Measurements from ENCODE around the gene ABCC5.

ABCC5 gene

DNA sequence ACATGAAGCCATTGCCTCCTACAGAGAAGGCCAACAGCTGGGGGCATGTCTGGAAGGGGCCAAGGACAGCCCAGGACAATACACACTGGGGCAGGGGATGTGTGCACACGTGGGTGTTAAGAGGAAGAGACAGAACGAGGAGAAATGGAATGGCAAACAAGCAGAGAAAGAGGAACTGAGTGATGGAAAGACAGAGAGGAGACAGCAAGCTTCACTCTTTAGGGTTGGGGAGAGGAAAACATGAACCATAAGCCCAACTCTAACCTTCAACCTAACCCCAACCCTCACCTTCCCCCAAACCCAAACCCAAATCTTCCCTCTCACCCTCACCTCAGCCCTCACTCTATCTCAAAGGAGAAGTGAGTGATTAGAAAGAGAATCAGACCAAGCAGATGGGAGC, 121.1 kb downstream of the ABCC5 start:
- CTCF ChIA-PET = interaction anchor here (0.6 to 1.9 kb wide), 7 partner anchors 8 to 393 kb away, joined by 3 to 15 read pairs (median 5); no protein-coding TSS in a partner anchor
- H3K36me3 ChIP-seq (ENCODE audit: control insufficient read depth in 2 of 2, insufficient read depth in 1 of 2, low read length in 2 of 2) = no peaks in the 10 kb centered on the region
- no peak for TF ChIP-seq ZNF174 (tag by site-specific recombination; IDR thresholded peaks at IDR 0.05)
- TF ChIP-seq ZNF777 (tag by site-specific recombination; IDR thresholded peaks at IDR 0.05; ENCODE audit: borderline replicate concordance) = no peak
- TF ChIP-seq ZNF274 (IDR thresholded peaks at IDR 0.05; ENCODE audit: low read length) = no peak
- no peak for TF ChIP-seq ZNF274 (tag by site-specific recombination; IDR thresholded peaks at IDR 0.05; ENCODE audit: borderline replicate concordance)
- TF ChIP-seq TRIM28 (IDR thresholded peaks at IDR 0.05; ENCODE audit: borderline replicate concordance, low read length) = no peak
- no peak for TF ChIP-seq ZNF555 (tag by site-specific recombination; conservative IDR thresholded peaks at IDR 0.05)
- TF ChIP-seq ZFP69B (tag by site-specific recombination; IDR thresholded peaks at IDR 0.05) = no peak
- TF ChIP-seq ZSCAN16 (tag by site-specific recombination; IDR thresholded peaks at IDR 0.05) = no peak
- TF ChIP-seq ZNF529 (tag by site-specific recombination; IDR thresholded peaks at IDR 0.05; ENCODE audit: insufficient replicate concordance) = no peak
- TF ChIP-seq SCRT1 (tag by site-specific recombination; IDR thresholded peaks at IDR 0.05; ENCODE audit: borderline replicate concordance) = no peak
- TF ChIP-seq ZNF366 (tag by site-specific recombination; conservative IDR thresholded peaks at IDR 0.05) = no peak
- TF ChIP-seq PRDM1 (tag by site-specific recombination; IDR thresholded peaks at IDR 0.05) = no peak

GRCh38 chr3:183896184-183896583, 121.5 kb downstream of the ABCC5 start:
- ChIA-PET POLR2A (no interaction called here), CTCF (interaction anchor here (0.6 to 1.9 kb wide), 18 partner anchors 9 to 645 kb away, joined by 3 to 15 read pairs (median 4); partner anchors contain the start of genes ABCC5, EEF1AKMT4, EIF2B5 and PARL)
- H3K4me1 ChIP-seq (ENCODE audit: control insufficient read depth, insufficient read depth, low read length) = no peaks in the 10 kb centered on the region
- TF ChIP-seq ZNF514 (tag by site-specific recombination; IDR thresholded peaks at IDR 0.05) (no peak), GLI2 (tag by site-specific recombination; IDR thresholded peaks at IDR 0.05; ENCODE audit: borderline replicate concordance, low read depth) (no peak), HOXA7 (CRISPR knock-in tag; IDR thresholded peaks at IDR 0.05; ENCODE audit: borderline replicate concordance) (no peak)
- TF ChIP-seq, protein P1, sequence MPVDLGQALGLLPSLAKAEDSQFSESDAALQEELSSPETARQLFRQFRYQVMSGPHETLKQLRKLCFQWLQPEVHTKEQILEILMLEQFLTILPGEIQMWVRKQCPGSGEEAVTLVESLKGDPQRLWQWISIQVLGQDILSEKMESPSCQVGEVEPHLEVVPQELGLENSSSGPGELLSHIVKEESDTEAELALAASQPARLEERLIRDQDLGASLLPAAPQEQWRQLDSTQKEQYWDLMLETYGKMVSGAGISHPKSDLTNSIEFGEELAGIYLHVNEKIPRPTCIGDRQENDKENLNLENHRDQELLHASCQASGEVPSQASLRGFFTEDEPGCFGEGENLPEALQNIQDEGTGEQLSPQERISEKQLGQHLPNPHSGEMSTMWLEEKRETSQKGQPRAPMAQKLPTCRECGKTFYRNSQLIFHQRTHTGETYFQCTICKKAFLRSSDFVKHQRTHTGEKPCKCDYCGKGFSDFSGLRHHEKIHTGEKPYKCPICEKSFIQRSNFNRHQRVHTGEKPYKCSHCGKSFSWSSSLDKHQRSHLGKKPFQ (tag by site-specific recombination; IDR thresholded peaks at IDR 0.05) = no peak
- H3K9me3 ChIP-seq (ENCODE audit: control insufficient read depth, insufficient read depth, low read depth, low read length) = no peaks in the 10 kb centered on the region
- no peak overlapping the region for H3K4me3 ChIP-seq (ENCODE audit: low read depth, low read length)
- no peak overlapping the region for H3K27ac ChIP-seq (ENCODE audit: extremely low read depth, low read depth, low read length)
- H3K36me3 ChIP-seq (ENCODE audit: control insufficient read depth in 2 of 2, insufficient read depth in 1 of 2, low read length in 2 of 2) = no peaks in the 10 kb centered on the region

More for the DNA sequence above, 121.1 kb downstream of the ABCC5 start:
- no peak overlapping the region for H3K4me3 ChIP-seq (ENCODE audit: low read depth, low read length)
- POLR2A ChIA-PET = no interaction called here
- H3K27ac ChIP-seq (ENCODE audit: extremely low read depth, low read depth, low read length) = no peak overlapping the region
- no peaks in the 10 kb centered on the region for H3K4me1 ChIP-seq (ENCODE audit: control insufficient read depth, insufficient read depth, low read length)
- no peaks in the 10 kb centered on the region for H3K9me3 ChIP-seq (ENCODE audit: control insufficient read depth, insufficient read depth, low read depth, low read length)

DNA sequence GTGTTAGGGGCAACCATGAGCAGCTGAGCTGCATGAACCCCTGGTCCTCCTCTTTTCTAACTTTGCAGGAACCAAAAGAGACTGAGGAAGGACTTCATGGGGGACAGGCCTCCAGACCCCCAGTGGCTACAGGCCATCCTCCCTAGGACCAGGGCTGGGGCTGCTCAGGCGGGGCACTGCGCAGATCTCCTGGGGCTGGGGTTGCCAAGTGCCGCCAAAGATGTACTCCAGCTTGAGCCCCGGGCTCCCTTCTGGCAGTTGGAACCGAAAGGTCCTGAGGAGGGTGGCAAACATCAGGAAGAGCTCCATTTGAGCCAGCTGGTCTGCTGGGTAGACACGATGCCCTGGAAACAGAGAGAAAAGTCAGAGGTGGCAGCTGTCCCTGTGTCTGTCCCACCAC, 121.9 kb downstream of the ABCC5 start:
- H3K4me3 ChIP-seq (ENCODE audit: low read depth, low read length) = no peak overlapping the region
- no peaks in the 10 kb centered on the region for H3K9me3 ChIP-seq (ENCODE audit: control insufficient read depth, insufficient read depth, low read depth, low read length)
- POLR2A ChIA-PET = interaction anchor here (1.0 kb wide), 1 partner anchor 11 kb away, joined by 5 read pairs; no protein-coding TSS in a partner anchor
- TF ChIP-seq ZBTB20 (tag by site-specific recombination; IDR thresholded peaks at IDR 0.05) (no peak), ZBTB48 (tag by site-specific recombination; IDR thresholded peaks at IDR 0.05) (no peak), ZNF530 (tag by site-specific recombination; IDR thresholded peaks at IDR 0.05; ENCODE audit: low read depth) (no peak), ZNF768 (tag by site-specific recombination; IDR thresholded peaks at IDR 0.05) (no peak), ZBTB10 (tag by site-specific recombination; IDR thresholded peaks at IDR 0.05) (no peak), ZNF473 (tag by site-specific recombination; IDR thresholded peaks at IDR 0.05) (no peak), ZNF280C (tag by site-specific recombination; IDR thresholded peaks at IDR 0.05) (no peak), FEZF1 (tag by site-specific recombination; IDR thresholded peaks at IDR 0.05) (no peak), SP7 (tag by site-specific recombination; IDR thresholded peaks at IDR 0.05) (no peak)
- TF ChIP-seq, protein P2, sequence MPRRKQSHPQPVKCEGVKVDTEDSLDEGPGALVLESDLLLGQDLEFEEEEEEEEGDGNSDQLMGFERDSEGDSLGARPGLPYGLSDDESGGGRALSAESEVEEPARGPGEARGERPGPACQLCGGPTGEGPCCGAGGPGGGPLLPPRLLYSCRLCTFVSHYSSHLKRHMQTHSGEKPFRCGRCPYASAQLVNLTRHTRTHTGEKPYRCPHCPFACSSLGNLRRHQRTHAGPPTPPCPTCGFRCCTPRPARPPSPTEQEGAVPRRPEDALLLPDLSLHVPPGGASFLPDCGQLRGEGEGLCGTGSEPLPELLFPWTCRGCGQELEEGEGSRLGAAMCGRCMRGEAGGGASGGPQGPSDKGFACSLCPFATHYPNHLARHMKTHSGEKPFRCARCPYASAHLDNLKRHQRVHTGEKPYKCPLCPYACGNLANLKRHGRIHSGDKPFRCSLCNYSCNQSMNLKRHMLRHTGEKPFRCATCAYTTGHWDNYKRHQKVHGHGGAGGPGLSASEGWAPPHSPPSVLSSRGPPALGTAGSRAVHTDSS (tag by site-specific recombination; IDR thresholded peaks at IDR 0.05) = no peak

More for the DNA sequence above, 121.9 kb downstream of the ABCC5 start:
- CTCF ChIA-PET = interaction anchor here (0.7 to 1.9 kb wide), 23 partner anchors 9 to 1290 kb away, joined by 3 to 15 read pairs (median 5); partner anchors contain the start of genes ABCC5, EEF1AKMT4, EIF2B5 and PARL
- H3K4me1 ChIP-seq (ENCODE audit: control insufficient read depth, insufficient read depth, low read length) = no peaks in the 10 kb centered on the region
- H3K36me3 ChIP-seq (ENCODE audit: control insufficient read depth in 2 of 2, insufficient read depth in 1 of 2, low read length in 2 of 2) = no peaks in the 10 kb centered on the region
- no peak overlapping the region for H3K27ac ChIP-seq (ENCODE audit: extremely low read depth, low read depth, low read length)
